Measurements from ENCODE around the gene PKDCC. TPM values are rescaled to one million over a fixed set of nuclear protein-coding genes. Genes with fewer than 3 reads are reported as not detected.

Gene PKDCC
- polyA plus RNA-seq, 1 donor (not counting 4 experiments of a cell fraction or from before 2014, with no cell fraction given) = not detected

- dilution Hi-C loops (cut with MboI; ENCODE audit: extremely low pct_ligation_motif_present, low sequenced_read_pairs) = no loop called here
- FAIRE-seq (no peak), DNase-seq (ENCODE audit: low read depth, low spot score) (no peak)
- no peaks in the 10 kb centered on the region for H3K79me2 ChIP-seq (ENCODE audit: control insufficient read depth, insufficient read depth, low read length)
- TF ChIP-seq CTCF (optimal IDR thresholded peaks at IDR 0.05 in 1 of 3, IDR thresholded peaks at IDR 0.05 in 1 of 3, conservative IDR thresholded peaks at IDR 0.05 in 1 of 3; ENCODE audit: extremely low read depth in 1 of 3, insufficient read depth in 2 of 3, low read length in 3 of 3) = no peak
- no peak for TF ChIP-seq EZH2 (IDR thresholded peaks at IDR 0.05; ENCODE audit: low read length)
- H3K9ac ChIP-seq (ENCODE audit: control insufficient read depth, extremely low read depth, insufficient read depth, low read length) = no peak overlapping the region
- H4K20me1 ChIP-seq (ENCODE audit: control insufficient read depth, extremely low read depth, insufficient read depth, low read length) = no peaks in the 10 kb centered on the region
- H3K4me1 ChIP-seq (ENCODE audit: control insufficient read depth, extremely low read depth, insufficient read depth, low read length) = no peaks in the 10 kb centered on the region
- H3K36me3 ChIP-seq (ENCODE audit: control insufficient read depth in 2 of 2, extremely low read depth in 1 of 2, insufficient read depth in 2 of 2, low read length in 2 of 2) = no peaks in the 10 kb centered on the region
- H3K9me1 ChIP-seq (ENCODE audit: control insufficient read depth, extremely low read depth, insufficient read depth, low read length) = no peaks in the 10 kb centered on the region
- H3K4me3 ChIP-seq (ENCODE audit: control insufficient read depth in 2 of 3, extremely low read depth in 1 of 3, insufficient read depth in 2 of 3, low read depth in 1 of 3, low read length in 3 of 3) = no peak overlapping the region
- peaks cover 24% of the 10 kb centered on the region for H3K27me3 ChIP-seq (ENCODE audit: control insufficient read depth, extremely low read depth, insufficient read depth, low read length)
- H3K27ac ChIP-seq (ENCODE audit: control insufficient read depth, insufficient read depth, low read length) = no peak overlapping the region
- no peak overlapping the region for H2AFZ ChIP-seq (ENCODE audit: control insufficient read depth, low read length)
- H3K9me3 ChIP-seq (ENCODE audit: control insufficient read depth, low read depth, low read length) = no peaks in the 10 kb centered on the region
- H3K4me2 ChIP-seq (ENCODE audit: control insufficient read depth, extremely low read depth, insufficient read depth, low read depth, low read length) = no peak overlapping the region
These were observed 5.6 kb downstream of the PKDCC start for GRCh38 chr2:42053482-42053790.

GRCh38 chr2:42053791-42054701, 6.2 kb downstream of the PKDCC start:
- no peak overlapping the region for H3K9ac ChIP-seq (ENCODE audit: control insufficient read depth, extremely low read depth, insufficient read depth, low read length)
- no peaks in the 10 kb centered on the region for H3K79me2 ChIP-seq (ENCODE audit: control insufficient read depth, insufficient read depth, low read length)
- no peak for DNase-seq (ENCODE audit: low read depth, low spot score)
- no peaks in the 10 kb centered on the region for H3K9me3 ChIP-seq (ENCODE audit: control insufficient read depth, low read depth, low read length)
- H3K4me3 ChIP-seq (ENCODE audit: control insufficient read depth in 2 of 3, extremely low read depth in 1 of 3, insufficient read depth in 2 of 3, low read depth in 1 of 3, low read length in 3 of 3) = no peak overlapping the region
- H3K4me1 ChIP-seq (ENCODE audit: control insufficient read depth, extremely low read depth, insufficient read depth, low read length) = no peaks in the 10 kb centered on the region
- no peaks in the 10 kb centered on the region for H4K20me1 ChIP-seq (ENCODE audit: control insufficient read depth, extremely low read depth, insufficient read depth, low read length)
- no peak overlapping the region for H3K27ac ChIP-seq (ENCODE audit: control insufficient read depth, insufficient read depth, low read length)
- dilution Hi-C loops (cut with MboI; ENCODE audit: extremely low pct_ligation_motif_present, low sequenced_read_pairs) = no loop called here
- H3K36me3 ChIP-seq (ENCODE audit: control insufficient read depth in 2 of 2, extremely low read depth in 1 of 2, insufficient read depth in 2 of 2, low read length in 2 of 2) = no peaks in the 10 kb centered on the region
- TF ChIP-seq CTCF (optimal IDR thresholded peaks at IDR 0.05 in 1 of 3, IDR thresholded peaks at IDR 0.05 in 1 of 3, conservative IDR thresholded peaks at IDR 0.05 in 1 of 3; ENCODE audit: extremely low read depth in 1 of 3, insufficient read depth in 2 of 3, low read length in 3 of 3) = no peak
- no peak for TF ChIP-seq EZH2 (IDR thresholded peaks at IDR 0.05; ENCODE audit: low read length)
- no peak for FAIRE-seq
- H3K9me1 ChIP-seq (ENCODE audit: control insufficient read depth, extremely low read depth, insufficient read depth, low read length) = no peaks in the 10 kb centered on the region
- H3K4me2 ChIP-seq (ENCODE audit: control insufficient read depth, extremely low read depth, insufficient read depth, low read depth, low read length) = no peak overlapping the region
- H2AFZ ChIP-seq (ENCODE audit: control insufficient read depth, low read length) = no peak overlapping the region
- peaks cover 18% of the 10 kb centered on the region for H3K27me3 ChIP-seq (ENCODE audit: control insufficient read depth, extremely low read depth, insufficient read depth, low read length)

All from keratinocyte (primary cell).